ENCODE data around the gene UPF3B.
"Not testable (repeated sequence)": the region's sequence is repeated elsewhere in the genome, so short reads cannot be mapped to it uniquely, and the experiment has no call there.

The UPF3B gene

DNA sequence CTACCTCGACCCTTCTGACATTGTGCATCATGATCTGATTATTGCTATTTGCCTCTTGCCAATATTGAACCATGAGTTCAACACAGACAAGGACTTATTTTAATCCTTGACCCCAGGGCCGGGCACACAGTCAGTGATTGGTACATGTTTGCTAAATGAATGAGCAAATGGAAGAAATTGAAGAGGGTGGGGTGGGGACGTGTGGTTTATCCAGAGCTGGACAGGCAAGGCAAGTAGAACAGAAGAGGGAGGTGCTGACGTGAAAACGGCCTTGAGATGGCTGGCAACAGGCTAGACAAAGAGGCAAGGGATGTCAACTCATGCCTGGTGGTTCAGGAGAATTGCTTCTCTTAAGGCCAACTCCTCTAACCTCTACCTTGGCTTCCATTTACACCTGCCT is 28.5 kb downstream of the UPF3B start:
- FAIRE-seq = not testable (repeated sequence)

DNA sequence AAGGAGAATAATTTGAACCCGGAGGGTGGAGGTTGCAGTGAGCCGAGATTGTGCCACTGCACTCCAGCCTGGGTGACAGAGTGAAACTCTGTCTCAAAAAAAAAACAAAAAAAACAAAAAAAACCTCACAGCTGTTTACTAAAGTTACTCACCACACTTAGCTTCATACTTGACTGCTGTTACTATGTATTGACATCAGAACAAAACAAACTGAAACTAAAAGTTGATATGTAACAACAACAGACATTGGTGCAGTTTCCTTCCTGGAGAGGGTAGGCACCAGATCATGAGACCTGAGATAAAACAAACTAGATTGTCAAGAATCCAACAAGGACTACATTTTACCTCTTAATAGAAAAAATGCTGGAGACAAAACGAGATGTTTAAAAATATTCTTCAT is 31.1 kb downstream of the UPF3B start:
- FAIRE-seq = not testable (repeated sequence)

DNA sequence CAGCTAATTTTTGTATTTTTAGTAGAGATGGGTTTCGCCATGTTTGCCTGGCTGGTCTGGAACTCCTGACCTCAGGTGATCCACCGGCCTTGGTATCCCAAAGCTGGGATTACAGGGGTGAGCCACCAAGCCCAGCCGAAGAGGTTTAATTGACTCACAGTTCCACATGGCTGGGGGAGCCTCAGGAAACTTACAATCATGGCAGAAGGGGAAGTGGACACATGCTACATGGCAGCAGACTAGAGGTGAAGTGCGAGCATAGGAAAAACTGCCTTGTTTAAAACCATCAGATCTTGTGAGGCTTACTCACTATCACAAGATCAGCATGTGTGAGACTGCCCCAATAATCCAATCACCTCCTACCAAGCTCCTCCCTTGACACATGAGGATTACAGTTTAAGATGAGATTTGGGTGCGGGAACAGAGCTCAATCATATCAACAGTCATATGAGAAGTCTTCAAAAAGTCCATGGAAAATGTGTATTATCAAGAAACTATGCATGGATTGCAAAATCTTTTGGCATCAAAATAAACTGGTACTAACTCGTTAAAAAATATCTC is 35.6 kb downstream of the UPF3B start:
- no peak for FAIRE-seq

DNA sequence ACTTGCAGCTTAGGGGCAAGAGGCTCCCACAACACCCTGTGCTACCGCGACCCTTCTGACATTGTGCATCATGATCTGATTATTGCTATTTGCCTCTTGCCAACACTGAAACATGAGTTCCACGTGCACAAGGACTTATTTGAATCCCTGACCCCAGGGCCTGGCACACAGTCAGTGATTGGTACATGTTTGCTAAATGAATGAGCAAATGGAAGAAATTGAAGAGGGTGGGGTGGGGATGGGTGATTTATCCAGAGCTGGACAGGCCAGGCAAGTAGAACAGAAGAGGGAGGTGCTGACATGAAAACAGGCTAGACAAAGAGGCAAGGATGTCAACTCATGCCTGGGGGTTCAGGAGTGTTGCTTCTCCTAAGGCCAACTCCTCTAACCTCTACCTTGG is 36.5 kb downstream of the UPF3B start:
- no peak for FAIRE-seq

DNA sequence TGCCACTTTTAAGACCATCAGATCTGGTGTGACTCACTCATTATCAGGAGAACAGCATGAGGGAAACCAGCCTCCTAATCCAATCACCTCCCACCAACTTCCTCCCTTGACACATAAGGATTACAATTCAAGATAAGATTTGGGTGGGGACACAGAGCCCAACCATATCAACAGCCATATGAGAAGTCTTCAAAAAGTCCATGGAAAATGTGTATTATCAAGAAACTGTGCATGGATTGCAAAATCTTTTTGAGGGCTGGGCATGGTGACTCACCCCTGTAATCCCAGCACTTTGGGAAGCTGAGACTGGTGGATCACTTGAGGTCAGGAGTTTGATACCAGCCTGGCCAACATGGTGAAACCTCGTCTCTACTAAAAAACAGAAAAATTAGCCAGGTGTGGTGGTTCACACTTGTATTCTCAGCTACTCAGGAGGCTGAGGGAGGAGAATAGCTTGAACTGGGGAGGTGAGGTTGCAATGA is 43.5 kb downstream of the UPF3B start:
- no peak for FAIRE-seq

DNA sequence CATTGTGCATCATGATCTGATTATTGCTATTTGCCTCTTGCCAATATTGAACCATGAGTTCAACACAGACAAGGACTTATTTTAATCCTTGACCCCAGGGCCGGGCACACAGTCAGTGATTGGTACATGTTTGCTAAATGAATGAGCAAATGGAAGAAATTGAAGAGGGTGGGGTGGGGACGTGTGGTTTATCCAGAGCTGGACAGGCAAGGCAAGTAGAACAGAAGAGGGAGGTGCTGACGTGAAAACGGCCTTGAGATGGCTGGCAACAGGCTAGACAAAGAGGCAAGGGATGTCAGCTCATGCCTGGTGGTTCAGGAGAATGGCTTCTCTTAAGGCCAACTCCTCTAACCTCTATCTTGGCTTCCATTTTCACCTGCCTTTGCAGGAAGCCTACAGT is 44.3 kb downstream of the UPF3B start:
- FAIRE-seq = not testable (repeated sequence)

DNA sequence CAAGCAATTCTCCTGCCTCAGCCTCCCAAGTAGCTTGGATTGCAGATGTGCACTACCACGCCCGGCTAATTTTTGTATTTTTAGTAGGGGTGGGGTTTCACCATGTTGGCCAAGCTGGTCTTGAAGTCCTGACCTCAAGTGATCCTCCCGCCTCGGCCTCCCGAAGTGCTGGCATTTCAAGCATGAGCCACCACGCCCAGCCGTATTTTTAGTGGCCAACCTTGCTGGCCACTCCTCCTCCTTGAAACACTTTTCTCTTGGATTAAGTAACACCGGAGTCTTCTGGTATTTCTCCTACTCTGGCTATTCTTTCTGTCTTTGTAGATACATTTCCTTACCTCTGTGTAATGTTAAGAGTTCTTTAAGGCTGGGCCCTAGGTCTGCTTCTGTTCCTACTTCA is 50.2 kb downstream of the UPF3B start:
- FAIRE-seq = no peak

DNA sequence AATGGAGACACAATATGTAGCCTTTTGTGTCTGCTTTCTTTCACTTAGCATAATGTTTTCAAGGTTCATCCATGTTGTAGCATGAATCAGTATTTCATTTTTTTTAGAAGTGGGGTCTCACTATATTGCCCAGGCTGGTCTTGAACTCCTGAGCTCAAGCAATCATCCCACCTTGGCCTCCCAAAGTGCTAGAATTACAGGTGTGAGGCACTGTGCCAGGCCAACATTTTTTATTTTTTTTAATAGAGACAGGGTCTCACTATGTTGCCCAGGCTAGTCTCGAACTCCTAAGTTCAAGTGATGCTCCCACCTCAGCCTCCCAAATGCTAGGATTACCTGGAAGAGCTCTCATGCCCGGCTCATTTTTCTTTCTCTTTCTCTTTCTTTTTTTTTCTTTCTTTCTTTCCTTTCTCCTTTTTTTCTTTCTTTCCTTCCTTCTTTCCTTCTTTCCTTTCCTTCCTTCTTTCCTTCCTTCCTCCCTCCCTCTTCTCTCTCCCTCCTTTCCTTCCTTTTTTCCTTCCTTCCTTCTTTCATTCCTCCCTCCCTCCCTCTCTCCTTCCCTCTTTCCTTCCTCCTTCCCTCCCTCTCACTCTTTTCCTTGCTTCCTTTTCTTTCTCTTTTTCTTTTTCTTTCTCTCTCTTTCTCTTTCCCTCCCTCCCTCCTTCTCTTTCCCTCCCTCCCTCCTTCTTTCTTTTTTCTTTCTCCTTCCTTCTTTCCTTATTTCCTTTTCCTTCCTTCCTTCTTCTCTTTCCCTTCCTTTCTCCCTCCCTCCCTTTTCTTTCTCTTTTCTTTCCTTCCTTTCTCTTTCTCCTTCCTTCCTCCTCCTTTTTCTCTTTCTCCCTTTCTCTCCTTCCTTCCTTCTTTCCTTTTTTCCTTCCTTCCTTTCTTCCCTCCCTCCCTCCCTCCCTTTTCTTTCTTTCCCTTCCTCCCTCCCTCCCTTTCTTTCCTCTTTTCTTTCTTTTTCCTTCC is 51.2 kb downstream of the UPF3B start:
- no peak for FAIRE-seq

DNA sequence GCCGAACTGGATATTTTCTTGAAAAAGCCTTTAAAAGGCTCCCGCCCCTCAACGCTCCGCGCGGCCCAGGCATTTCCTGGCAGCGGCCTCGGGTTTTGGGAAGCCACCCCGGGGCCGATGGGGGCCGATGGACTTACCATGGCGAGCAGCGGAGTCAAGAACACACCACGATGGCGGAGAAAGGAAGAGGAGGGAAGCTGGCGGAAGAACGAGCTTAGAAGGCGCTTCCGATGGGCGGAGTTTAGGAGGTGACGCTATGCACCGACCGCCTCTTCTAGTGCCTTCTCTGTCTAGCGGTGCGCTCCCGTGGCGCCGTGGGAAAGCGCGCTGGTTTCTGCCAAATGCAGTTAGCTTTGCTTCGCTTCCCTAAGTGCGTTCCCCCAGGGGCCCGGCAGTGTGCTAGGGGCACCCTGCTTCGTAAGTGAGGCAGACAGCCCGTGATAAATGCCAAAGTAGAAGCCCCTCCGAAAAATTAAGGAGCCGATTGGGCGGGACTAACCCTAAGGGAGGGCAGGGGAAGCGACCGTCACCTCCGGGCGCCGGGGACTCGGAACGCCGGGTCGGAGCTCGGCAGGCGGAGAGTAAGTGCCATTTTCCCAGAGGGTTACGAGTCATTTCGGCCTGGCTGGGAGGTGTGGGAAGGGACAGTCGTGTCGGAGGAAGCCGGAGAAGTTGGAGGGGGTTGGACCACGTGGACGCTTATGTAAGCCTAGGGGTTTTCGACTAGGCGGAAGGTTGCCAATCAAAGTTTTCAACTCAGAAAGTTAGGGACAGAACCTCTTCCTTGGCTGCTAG is 61.1 kb downstream of the UPF3B start, which contains the start of gene RPL39:
RPL39 (minus strand) TSS at position 194 of the 795 bp plus-strand sequence; CDS start at position 140, 54 bp downstream.
- peak; percentile 88 for FAIRE-seq

DNA sequence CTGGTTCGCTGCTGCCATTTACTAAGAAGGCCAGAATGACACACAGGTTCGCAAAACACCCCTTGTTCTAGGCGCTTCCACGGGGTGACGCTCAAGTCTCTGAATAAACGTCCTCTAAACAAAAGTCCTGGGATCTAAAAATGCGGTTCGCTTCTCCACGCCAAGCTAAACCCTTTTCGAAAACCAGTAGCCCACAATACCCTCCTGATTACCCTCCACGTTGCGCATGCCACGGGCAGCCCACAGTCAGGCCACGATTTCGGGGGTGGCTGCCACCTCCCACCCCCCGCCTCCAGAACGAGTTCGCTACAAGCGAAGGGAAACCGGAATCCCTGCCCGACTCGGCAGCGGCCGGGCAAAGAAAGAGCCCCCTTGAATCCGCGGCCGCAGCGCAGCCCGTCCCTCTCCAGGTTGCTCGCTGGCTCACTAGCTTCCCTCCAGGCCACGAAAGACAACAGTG is 61.8 kb downstream of the UPF3B start:
- FAIRE-seq = no peak

DNA sequence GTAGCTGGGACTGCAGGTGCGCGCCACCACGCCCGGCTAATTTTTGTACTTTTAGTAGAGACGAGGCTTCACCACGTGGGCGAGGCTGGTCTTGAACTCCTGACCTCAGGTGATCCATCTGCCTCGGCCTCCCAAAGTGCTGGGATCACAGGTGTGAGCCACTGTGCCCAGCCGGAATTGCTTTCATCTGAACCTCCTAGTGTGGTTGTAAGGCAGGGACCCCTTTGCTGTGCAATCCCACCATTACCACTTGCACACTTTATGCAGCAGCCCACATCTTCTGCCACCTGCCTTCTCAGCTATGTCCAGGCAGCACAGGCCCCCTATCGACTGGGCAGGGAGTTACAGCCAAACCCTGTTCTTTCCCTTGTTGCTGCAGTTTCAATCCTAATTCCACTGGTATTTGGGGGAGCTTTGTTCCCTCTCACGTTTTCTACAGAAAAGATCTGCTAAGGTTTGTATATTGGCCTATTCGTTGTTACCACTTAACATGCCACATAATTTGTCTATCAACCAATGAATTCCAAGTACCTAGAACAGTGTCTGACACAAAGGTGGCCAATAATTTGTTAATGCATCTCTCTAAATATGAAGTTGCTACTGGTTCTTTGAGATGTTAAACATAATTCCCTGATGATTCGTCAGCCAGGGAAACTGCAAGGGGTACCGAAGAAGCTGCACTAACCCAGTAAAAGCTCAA is 67.9 kb downstream of the UPF3B start:
- FAIRE-seq = peak; percentile 52

Data from G401.6 (cell line).